ENCODE measurements around the gene PRDM8.
"Not testable (repeated sequence)": the region's sequence is repeated elsewhere in the genome, so short reads cannot be mapped to it uniquely, and the experiment has no call there.

The PRDM8 gene

GRCh38 chr4:80165855-80166254 is 31.4 kb upstream of the PRDM8 start:
- DNase-seq (ENCODE audit: insufficient read length, low spot score) = no peak
- no peak for FAIRE-seq
- TF ChIP-seq POLR2A (IDR thresholded peaks at IDR 0.05; ENCODE audit: low read depth, low read length) = no peak
- no peak for TF ChIP-seq PAX5 (IDR thresholded peaks at IDR 0.05; ENCODE audit: insufficient read depth, low read length, severe bottlenecking)
- no peak for TF ChIP-seq POU2F2 (IDR thresholded peaks at IDR 0.05; ENCODE audit: low read depth, low read length)
- no peak for TF ChIP-seq SPI1 (IDR thresholded peaks at IDR 0.05; ENCODE audit: low read depth, low read length)
- TF ChIP-seq POLR2AphosphoS5 (IDR thresholded peaks at IDR 0.05; ENCODE audit: low read depth, low read length) = no peak
- no peak for TF ChIP-seq TAF1 (IDR thresholded peaks at IDR 0.05; ENCODE audit: low read depth, low read length)

- TF ChIP-seq POU2F2 (IDR thresholded peaks at IDR 0.05; ENCODE audit: low read depth, low read length) = no peak
- no peak for TF ChIP-seq PAX5 (IDR thresholded peaks at IDR 0.05; ENCODE audit: insufficient read depth, low read length, severe bottlenecking)
- no peak for TF ChIP-seq TAF1 (IDR thresholded peaks at IDR 0.05; ENCODE audit: low read depth, low read length)
- no peak for TF ChIP-seq SPI1 (IDR thresholded peaks at IDR 0.05; ENCODE audit: low read depth, low read length)
- TF ChIP-seq POLR2AphosphoS5 (IDR thresholded peaks at IDR 0.05; ENCODE audit: low read depth, low read length) = no peak
- no peak for TF ChIP-seq POLR2A (IDR thresholded peaks at IDR 0.05; ENCODE audit: low read depth, low read length)
- no peak for DNase-seq (ENCODE audit: insufficient read length, low spot score)
- no peak for FAIRE-seq
These were observed 26.1 kb upstream of the PRDM8 start for GRCh38 chr4:80171251-80171650.

- no peak for TF ChIP-seq POU2F2 (IDR thresholded peaks at IDR 0.05; ENCODE audit: low read depth, low read length)
- TF ChIP-seq PAX5 (IDR thresholded peaks at IDR 0.05; ENCODE audit: insufficient read depth, low read length, severe bottlenecking) = no peak
- no peak for TF ChIP-seq POLR2A (IDR thresholded peaks at IDR 0.05; ENCODE audit: low read depth, low read length)
- no peak for TF ChIP-seq POLR2AphosphoS5 (IDR thresholded peaks at IDR 0.05; ENCODE audit: low read depth, low read length)
- no peak for TF ChIP-seq TAF1 (IDR thresholded peaks at IDR 0.05; ENCODE audit: low read depth, low read length)
- TF ChIP-seq SPI1 (IDR thresholded peaks at IDR 0.05; ENCODE audit: low read depth, low read length) = no peak
- DNase-seq (ENCODE audit: insufficient read length, low spot score) (no peak), FAIRE-seq (peak; percentile 60)
These were observed 25.6 kb upstream of the PRDM8 start for GRCh38 chr4:80171656-80172055.

- FAIRE-seq (peak; percentile 51), DNase-seq (ENCODE audit: insufficient read length, low spot score) (no peak)
These were observed 25.1 kb upstream of the PRDM8 start for GRCh38 chr4:80172203-80172602.

GRCh38 chr4:80173401-80173800 is 23.9 kb upstream of the PRDM8 start:
- FAIRE-seq = peak; percentile 80
- DNase-seq (ENCODE audit: insufficient read length, low spot score) = no peak
- TF ChIP-seq POLR2AphosphoS5 (IDR thresholded peaks at IDR 0.05; ENCODE audit: low read depth, low read length) (no peak), POLR2A (IDR thresholded peaks at IDR 0.05; ENCODE audit: low read depth, low read length) (no peak), TAF1 (IDR thresholded peaks at IDR 0.05; ENCODE audit: low read depth, low read length) (no peak), POU2F2 (IDR thresholded peaks at IDR 0.05; ENCODE audit: low read depth, low read length) (no peak), PAX5 (IDR thresholded peaks at IDR 0.05; ENCODE audit: insufficient read depth, low read length, severe bottlenecking) (no peak), SPI1 (IDR thresholded peaks at IDR 0.05; ENCODE audit: low read depth, low read length) (0 out of 2 replicates have a peak, but pooled peaks have one; percentile 10)

More at GRCh38 chr4:80172203-80172602, 25.1 kb upstream of the PRDM8 start:
- no peak for TF ChIP-seq POU2F2 (IDR thresholded peaks at IDR 0.05; ENCODE audit: low read depth, low read length)
- TF ChIP-seq POLR2AphosphoS5 (IDR thresholded peaks at IDR 0.05; ENCODE audit: low read depth, low read length) = no peak
- no peak for TF ChIP-seq SPI1 (IDR thresholded peaks at IDR 0.05; ENCODE audit: low read depth, low read length)
- TF ChIP-seq POLR2A (IDR thresholded peaks at IDR 0.05; ENCODE audit: low read depth, low read length) = no peak
- TF ChIP-seq TAF1 (IDR thresholded peaks at IDR 0.05; ENCODE audit: low read depth, low read length) = no peak
- no peak for TF ChIP-seq PAX5 (IDR thresholded peaks at IDR 0.05; ENCODE audit: insufficient read depth, low read length, severe bottlenecking)

- TF ChIP-seq POLR2AphosphoS5 (IDR thresholded peaks at IDR 0.05; ENCODE audit: low read depth, low read length) = no peak
- no peak for TF ChIP-seq POU2F2 (IDR thresholded peaks at IDR 0.05; ENCODE audit: low read depth, low read length)
- TF ChIP-seq TAF1 (IDR thresholded peaks at IDR 0.05; ENCODE audit: low read depth, low read length) = no peak
- no peak for TF ChIP-seq POLR2A (IDR thresholded peaks at IDR 0.05; ENCODE audit: low read depth, low read length)
- TF ChIP-seq PAX5 (IDR thresholded peaks at IDR 0.05; ENCODE audit: insufficient read depth, low read length, severe bottlenecking) = no peak
- TF ChIP-seq SPI1 (IDR thresholded peaks at IDR 0.05; ENCODE audit: low read depth, low read length) = no peak
- DNase-seq (ENCODE audit: insufficient read length, low spot score) (no peak), FAIRE-seq (no peak)
These were observed 23.5 kb upstream of the PRDM8 start for GRCh38 chr4:80173841-80174240.

GRCh38 chr4:80177793-80178192 is 19.5 kb upstream of the PRDM8 start:
- not testable (repeated sequence) for FAIRE-seq; DNase-seq (ENCODE audit: insufficient read length, low spot score)

- FAIRE-seq = no peak
- TF ChIP-seq POU2F2 (IDR thresholded peaks at IDR 0.05; ENCODE audit: low read depth, low read length) (no peak), POLR2A (IDR thresholded peaks at IDR 0.05; ENCODE audit: low read depth, low read length) (no peak), POLR2AphosphoS5 (IDR thresholded peaks at IDR 0.05; ENCODE audit: low read depth, low read length) (no peak), PAX5 (IDR thresholded peaks at IDR 0.05; ENCODE audit: insufficient read depth, low read length, severe bottlenecking) (no peak), TAF1 (IDR thresholded peaks at IDR 0.05; ENCODE audit: low read depth, low read length) (no peak), SPI1 (IDR thresholded peaks at IDR 0.05; ENCODE audit: low read depth, low read length) (no peak)
- DNase-seq (ENCODE audit: insufficient read length, low spot score) = no peak
These were observed 18.3 kb upstream of the PRDM8 start for GRCh38 chr4:80178964-80179363.

GRCh38 chr4:80179637-80180161 is 17.6 kb upstream of the PRDM8 start:
- DNase-seq (ENCODE audit: insufficient read length, low spot score) (no peak), FAIRE-seq (no peak)
- TF ChIP-seq PAX5 (IDR thresholded peaks at IDR 0.05; ENCODE audit: insufficient read depth, low read length, severe bottlenecking) (no peak), TAF1 (IDR thresholded peaks at IDR 0.05; ENCODE audit: low read depth, low read length) (no peak), POLR2AphosphoS5 (IDR thresholded peaks at IDR 0.05; ENCODE audit: low read depth, low read length) (no peak), POU2F2 (IDR thresholded peaks at IDR 0.05; ENCODE audit: low read depth, low read length) (no peak), POLR2A (IDR thresholded peaks at IDR 0.05; ENCODE audit: low read depth, low read length) (no peak), SPI1 (IDR thresholded peaks at IDR 0.05; ENCODE audit: low read depth, low read length) (no peak)

GRCh38 chr4:80180743-80181142 is 16.6 kb upstream of the PRDM8 start:
- DNase-seq (ENCODE audit: insufficient read length, low spot score) (no peak), FAIRE-seq (no peak)
- TF ChIP-seq TAF1 (IDR thresholded peaks at IDR 0.05; ENCODE audit: low read depth, low read length) (no peak), SPI1 (IDR thresholded peaks at IDR 0.05; ENCODE audit: low read depth, low read length) (no peak), POU2F2 (IDR thresholded peaks at IDR 0.05; ENCODE audit: low read depth, low read length) (no peak), POLR2AphosphoS5 (IDR thresholded peaks at IDR 0.05; ENCODE audit: low read depth, low read length) (no peak), POLR2A (IDR thresholded peaks at IDR 0.05; ENCODE audit: low read depth, low read length) (no peak), PAX5 (IDR thresholded peaks at IDR 0.05; ENCODE audit: insufficient read depth, low read length, severe bottlenecking) (no peak)
